Spleen (tissue), 11 donors: ENCODE results near the gene HOXA13. TPM values are rescaled to one million over a fixed set of nuclear protein-coding genes. Genes with fewer than 3 reads are reported as not detected.

ENCODE experiments used
- DNase-seq: peaks from one replicate; pipeline ENCODE4 v3.0.0-alpha.2; 2020
- H3K27ac ChIP-seq, 8 donors: fragments of 200-600 bp; sonication (generic) in 7 of 8; 1 replicate in 4 of 8; 2 replicates in 4 of 8; pipeline versions ENCODE4 v1.5.0 to v1.8.0; 2016 to 2021; ENCODE audit warnings: inconsistent platforms in 4 of 8, mild to moderate bottlenecking in 4 of 8, moderate library complexity in 1 of 8
- H3K27me3 ChIP-seq, 7 donors: fragments of 200-600 bp; sonication (generic) in 6 of 7; replicated peaks in 1 of 7; 1 replicate in 4 of 7; 2 replicates in 3 of 7; pipeline versions ENCODE4 v1.5.0 to v1.8.0; 2016 to 2021; ENCODE audit warnings: inconsistent platforms in 3 of 7, mild to moderate bottlenecking in 1 of 7
- H3K36me3 ChIP-seq, 6 donors: fragments of 200-600 bp; sonication (generic) in 5 of 6; 1 replicate in 4 of 6; 2 replicates in 2 of 6; pipeline versions ENCODE4 v1.5.0 to v1.8.0; 2016 to 2021; ENCODE audit warnings: inconsistent platforms in 2 of 6
- H3K4me1 ChIP-seq, 6 donors: fragments of 200-600 bp; sonication (generic) in 5 of 6; 1 replicate in 3 of 6; 2 replicates in 3 of 6; pipeline versions ENCODE4 v1.5.0 to v1.8.0; 2016 to 2021; ENCODE audit warnings: inconsistent platforms in 3 of 6
- H3K4me3 ChIP-seq, 8 donors: fragments of 200-600 bp; sonication (generic) in 7 of 8; 1 replicate in 4 of 8; 2 replicates in 4 of 8; pipeline versions ENCODE4 v1.5.0 to v1.8.0; 2016 to 2021; ENCODE audit warnings: inconsistent platforms in 4 of 8, mild to moderate bottlenecking in 4 of 8, moderate library complexity in 2 of 8
- H3K9me3 ChIP-seq, 8 donors: fragments of 200-600 bp; sonication (generic) in 7 of 8; 1 replicate in 4 of 8; 2 replicates in 4 of 8; pipeline versions ENCODE4 v1.5.0 to v1.8.0; 2016 to 2021; ENCODE audit warnings: inconsistent platforms in 4 of 8
- POLR2A ChIP-seq, 3 donors: fragments of 450-650 bp; IDR thresholded peaks; one replicate each; pipeline ENCODE4 v1.5.1; 2017; ENCODE audit warnings: antibody characterized with exemption in 3 of 3, mild to moderate bottlenecking in 1 of 3
- POLR2AphosphoS5 ChIP-seq, 3 donors: sonication (generic); formaldehyde crosslinking; IDR thresholded peaks; one replicate each; pipeline ENCODE4 v1.5.1; 2017; ENCODE audit warnings: antibody characterized with exemption in 3 of 3
- WGBS, 5 donors: extraction: QIAGEN DNeasy Blood & Tissue Kit in 3 of 5; methylation state at CpG; one replicate each; pipeline versions ENCODE4 v1.1.5 to v1.1.7; 2013 to 2018; 5-methylcytosine and 5-hydroxymethylcytosine counted together
- intact Hi-C: fragments of 100-400 bp; cut with DNase I; formaldehyde crosslinking; loops from one replicate; pipeline ENCODE4 v1.15.0; 2023; ENCODE audit warnings: low total_unique reads
- polyA plus RNA-seq, 3 donors: library from polyadenylated mRNA; stranded (reverse); fragments of 200-250 nt; gene quantifications; one replicate each; pipeline ENCODE4 v1.2.1, GENCODE V29; 2013
- total RNA-seq, 7 donors: library from RNA; depleted of rRNA in 3 of 7; stranded (reverse); fragments of >200 nt in 3 of 7; fragmentation: NEBNext Ultra II Directional in 4 of 7; extraction: Animal tissue kit (Norgen Biotek cat#: 25700) in 4 of 7; gene quantifications; one replicate each; pipeline versions ENCODE4 v1.1.0 to v1.2.1, GENCODE V29; 2016 to 2021
- TF ChIP-seq, protein P1 (sequence below), 11 experiments: fragments of 200-600 bp in 7 of 11; fragments of 450-650 bp in 4 of 11; sonication (generic) in 4 of 11; IDR thresholded peaks in 8 of 11; conservative IDR thresholded peaks in 3 of 11; 1 replicate in 7 of 11; 2 replicates in 4 of 11; pipeline versions ENCODE4 v1.4.0 to v1.8.0; 2016 to 2021; ENCODE audit warnings: antibody characterized with exemption in 11 of 11, inconsistent platforms in 4 of 11, mild to moderate bottlenecking in 1 of 11
- donor health status: healthy with polysubstance abuse.
- donor health status: DM: no; HTN: no; CAD: no; lungs with moderate emphysema.
- donor health status: DM: no; HTN: no; CAD: no.
- donor health status: Bipolar disorder and iron deficiency.
- donor health status: healthy.
- donor health status: DM: no; HTN: no; CAD: no.
- donor health status: DM: yes; HTN: yes; CAD: no.

The HOXA13 gene
- total and polyA plus RNA-seq, 10 donors, result not detected

DNA sequence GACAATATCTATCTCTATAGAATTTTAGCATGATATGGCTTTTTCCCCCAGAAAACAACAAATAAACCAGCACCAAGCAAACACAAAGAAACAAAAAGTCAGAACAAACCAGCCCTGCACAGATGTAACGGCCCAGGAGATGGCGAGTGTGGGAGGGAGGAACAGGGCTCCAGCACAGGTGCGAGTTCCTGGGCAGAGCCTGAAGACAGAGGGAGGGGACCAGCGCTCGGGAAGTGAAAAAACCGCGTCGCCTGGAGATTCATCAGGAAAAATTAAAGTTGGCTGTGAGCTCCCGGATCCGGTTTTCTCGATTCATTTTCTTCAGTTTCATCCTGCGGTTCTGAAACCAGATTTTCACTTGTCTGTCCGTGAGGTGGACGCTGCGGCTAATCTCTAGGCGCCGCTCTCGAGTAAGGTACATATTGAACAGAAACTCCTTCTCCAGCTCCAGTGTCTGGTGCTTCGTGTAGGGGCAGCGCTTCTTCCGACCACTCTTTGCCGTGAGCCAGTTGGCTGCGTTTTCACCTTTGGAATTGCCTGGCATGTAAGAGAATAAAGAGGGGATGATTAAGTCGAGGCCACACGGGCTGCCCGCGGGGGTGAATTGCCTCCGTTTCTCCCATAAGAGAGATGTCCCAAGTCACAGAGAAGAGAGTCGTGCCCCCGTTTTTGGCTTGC, 28.1 kb downstream of the HOXA13 start:
- DNase-seq, result peak; percentile 54
- Histone ChIP-seq H3K36me3 (no peaks in the 10 kb centered on the region), H3K4me1 (peaks cover 17 to 82% (median 49%) of the 10 kb centered on the region in 6 donors), H3K27ac (no peak overlapping the region), H3K27me3 (peaks cover 47 to 100% (median 100%) of the 10 kb centered on the region in 7 donors), H3K4me3 (no peak overlapping the region), H3K9me3 (peaks cover 0 to 8% (median 0%) of the 10 kb centered on the region in 8 donors)
- TF ChIP-seq POLR2AphosphoS5 (IDR thresholded peaks at IDR 0.05) (peak in 1 of 3 donors; percentile 3), POLR2A (IDR thresholded peaks at IDR 0.05) (no peak)
- TF ChIP-seq, protein P1, sequence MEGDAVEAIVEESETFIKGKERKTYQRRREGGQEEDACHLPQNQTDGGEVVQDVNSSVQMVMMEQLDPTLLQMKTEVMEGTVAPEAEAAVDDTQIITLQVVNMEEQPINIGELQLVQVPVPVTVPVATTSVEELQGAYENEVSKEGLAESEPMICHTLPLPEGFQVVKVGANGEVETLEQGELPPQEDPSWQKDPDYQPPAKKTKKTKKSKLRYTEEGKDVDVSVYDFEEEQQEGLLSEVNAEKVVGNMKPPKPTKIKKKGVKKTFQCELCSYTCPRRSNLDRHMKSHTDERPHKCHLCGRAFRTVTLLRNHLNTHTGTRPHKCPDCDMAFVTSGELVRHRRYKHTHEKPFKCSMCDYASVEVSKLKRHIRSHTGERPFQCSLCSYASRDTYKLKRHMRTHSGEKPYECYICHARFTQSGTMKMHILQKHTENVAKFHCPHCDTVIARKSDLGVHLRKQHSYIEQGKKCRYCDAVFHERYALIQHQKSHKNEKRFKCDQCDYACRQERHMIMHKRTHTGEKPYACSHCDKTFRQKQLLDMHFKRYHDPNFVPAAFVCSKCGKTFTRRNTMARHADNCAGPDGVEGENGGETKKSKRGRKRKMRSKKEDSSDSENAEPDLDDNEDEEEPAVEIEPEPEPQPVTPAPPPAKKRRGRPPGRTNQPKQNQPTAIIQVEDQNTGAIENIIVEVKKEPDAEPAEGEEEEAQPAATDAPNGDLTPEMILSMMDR (IDR thresholded peaks at IDR 0.05 in 8 of 11, conservative IDR thresholded peaks at IDR 0.05 in 3 of 11), result no peak
- 4 to 10% (median 6%) methylated on average over 30 of the region's 30 CpGs for WGBS, 5 donors
- intact Hi-C loops, result no loop called here

DNA sequence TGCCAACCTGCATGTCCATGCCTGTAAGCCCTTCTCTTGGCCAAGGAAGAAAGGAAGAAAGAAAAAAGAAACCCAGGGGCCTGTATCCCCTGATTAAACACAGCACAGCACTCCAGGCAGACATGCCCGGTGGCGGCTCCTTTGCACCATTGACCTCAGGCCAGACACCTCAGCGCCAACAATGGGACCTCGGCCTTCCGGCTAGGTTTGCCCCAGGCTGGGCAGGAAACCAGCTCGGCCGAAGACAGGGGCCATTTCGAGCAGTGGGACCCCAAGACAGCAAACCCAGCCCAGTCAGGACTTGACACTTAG, 28.6 kb downstream of the HOXA13 start:
- Histone ChIP-seq H3K9me3 (peaks cover 0 to 9% (median 0%) of the 10 kb centered on the region in 8 donors), H3K36me3 (no peaks in the 10 kb centered on the region), H3K4me1 (peaks cover 22 to 87% (median 54%) of the 10 kb centered on the region in 6 donors), H3K27ac (no peak overlapping the region), H3K4me3 (no peak overlapping the region), H3K27me3 (peaks cover 51 to 100% (median 100%) of the 10 kb centered on the region in 7 donors)
- 3 to 16% (median 10%) methylated on average over 8 of the region's 8 CpGs for WGBS, 5 donors
- peak; percentile 62 for DNase-seq
- intact Hi-C loops, result no loop called here
- TF ChIP-seq POLR2AphosphoS5 (IDR thresholded peaks at IDR 0.05), result peak in 2 of 3 donors; percentile 4 to 14
- TF ChIP-seq, protein P1 (IDR thresholded peaks at IDR 0.05 in 8 of 11, conservative IDR thresholded peaks at IDR 0.05 in 3 of 11), result no peak
- no peak for TF ChIP-seq POLR2A (IDR thresholded peaks at IDR 0.05)

DNA sequence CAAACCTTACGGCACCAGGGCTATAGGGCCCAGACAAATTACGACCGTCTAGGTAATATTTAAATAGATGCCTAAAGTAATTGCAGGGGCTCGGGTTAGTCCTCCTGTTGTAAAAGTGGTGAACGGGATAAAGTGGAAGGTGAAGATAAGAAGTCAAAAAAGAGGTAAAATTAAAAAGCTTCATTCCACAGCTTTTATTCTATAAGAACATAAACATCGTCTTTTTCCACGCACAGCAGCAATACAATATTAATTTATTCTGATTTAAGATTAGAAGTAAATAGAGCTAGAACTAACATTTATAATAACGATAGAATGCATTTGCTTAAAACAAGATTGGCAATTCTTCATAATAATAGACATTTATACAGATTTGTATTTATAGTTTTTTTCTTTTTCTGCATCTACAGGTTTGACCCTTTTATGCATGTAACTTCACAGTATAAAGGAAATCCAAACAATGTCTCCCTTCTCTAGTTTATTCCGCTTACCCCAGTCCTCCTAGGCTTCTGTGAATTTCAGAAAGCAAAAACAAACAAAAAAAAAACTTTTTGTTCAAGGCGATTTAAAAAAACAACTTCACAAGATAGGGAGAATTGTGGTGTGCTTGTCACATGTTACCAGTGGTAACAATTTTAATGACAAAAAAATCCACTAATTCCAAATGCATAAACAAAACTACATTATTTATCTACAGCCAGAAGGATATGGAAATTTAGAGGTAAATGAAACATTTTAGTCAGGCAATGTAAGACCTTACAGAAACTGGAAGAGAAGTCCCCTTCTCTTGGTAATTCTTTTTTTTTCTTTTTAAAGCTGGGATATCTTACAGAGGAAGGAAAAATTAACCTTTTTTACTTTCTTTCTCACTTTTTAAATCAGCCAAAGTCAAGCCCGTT, 29.2 kb downstream of the HOXA13 start:
- Histone ChIP-seq H3K36me3 (no peaks in the 10 kb centered on the region), H3K9me3 (peaks cover 0 to 14% (median 0%) of the 10 kb centered on the region in 8 donors), H3K4me3 (no peak overlapping the region), H3K27me3 (peaks cover 57 to 100% (median 100%) of the 10 kb centered on the region in 7 donors), H3K4me1 (peaks cover 23 to 89% (median 60%) of the 10 kb centered on the region in 6 donors), H3K27ac (no peak overlapping the region)
- no peak for DNase-seq
- intact Hi-C loops, result no loop called here
- TF ChIP-seq, protein P1 (IDR thresholded peaks at IDR 0.05 in 8 of 11, conservative IDR thresholded peaks at IDR 0.05 in 3 of 11), result no peak
- no peak for TF ChIP-seq POLR2AphosphoS5 (IDR thresholded peaks at IDR 0.05)
- no peak for TF ChIP-seq POLR2A (IDR thresholded peaks at IDR 0.05)
- 27 to 29% (median 27%) methylated on average over 11 of the region's 11 CpGs for WGBS, 5 donors
